Measurements from ENCODE around the gene FANK1. TPM values are rescaled to one million over a fixed set of nuclear protein-coding genes. Genes with fewer than 3 reads are reported as not detected.

Gene FANK1
- total RNA-seq, 2 donors from 2014 or later, result 1.0 to 7.3 TPM

DNA sequence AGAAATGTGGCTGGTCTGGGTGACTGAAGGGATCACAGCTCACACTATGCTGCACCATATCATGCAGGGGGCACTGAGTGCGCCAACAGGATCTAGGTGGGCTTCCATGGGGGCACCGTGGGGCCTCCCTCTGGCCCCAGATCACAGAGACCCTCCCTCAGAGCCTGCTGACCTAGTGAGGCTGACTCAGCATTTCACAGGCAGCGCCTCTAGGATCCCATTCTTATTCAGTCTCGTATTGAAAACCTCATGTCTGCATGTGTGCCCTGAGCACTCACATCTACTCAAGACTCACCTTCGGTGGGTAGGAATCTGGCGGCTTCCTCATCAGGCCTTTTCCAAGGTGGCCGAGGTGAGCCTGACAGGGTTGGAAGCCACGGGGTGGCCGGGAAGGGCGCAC is 141.6 kb downstream of the FANK1 start:
- no peaks in the 10 kb centered on the region for H3K9me3 ChIP-seq
- H3K4me3 ChIP-seq, result no peak overlapping the region
- TF ChIP-seq, protein P1, sequence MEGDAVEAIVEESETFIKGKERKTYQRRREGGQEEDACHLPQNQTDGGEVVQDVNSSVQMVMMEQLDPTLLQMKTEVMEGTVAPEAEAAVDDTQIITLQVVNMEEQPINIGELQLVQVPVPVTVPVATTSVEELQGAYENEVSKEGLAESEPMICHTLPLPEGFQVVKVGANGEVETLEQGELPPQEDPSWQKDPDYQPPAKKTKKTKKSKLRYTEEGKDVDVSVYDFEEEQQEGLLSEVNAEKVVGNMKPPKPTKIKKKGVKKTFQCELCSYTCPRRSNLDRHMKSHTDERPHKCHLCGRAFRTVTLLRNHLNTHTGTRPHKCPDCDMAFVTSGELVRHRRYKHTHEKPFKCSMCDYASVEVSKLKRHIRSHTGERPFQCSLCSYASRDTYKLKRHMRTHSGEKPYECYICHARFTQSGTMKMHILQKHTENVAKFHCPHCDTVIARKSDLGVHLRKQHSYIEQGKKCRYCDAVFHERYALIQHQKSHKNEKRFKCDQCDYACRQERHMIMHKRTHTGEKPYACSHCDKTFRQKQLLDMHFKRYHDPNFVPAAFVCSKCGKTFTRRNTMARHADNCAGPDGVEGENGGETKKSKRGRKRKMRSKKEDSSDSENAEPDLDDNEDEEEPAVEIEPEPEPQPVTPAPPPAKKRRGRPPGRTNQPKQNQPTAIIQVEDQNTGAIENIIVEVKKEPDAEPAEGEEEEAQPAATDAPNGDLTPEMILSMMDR (IDR thresholded peaks at IDR 0.05), result no peak
- no peak for TF ChIP-seq POLR2A (IDR thresholded peaks at IDR 0.05)
- no peak overlapping the region for H3K27ac ChIP-seq
- DNase-seq, result no peak
- no peaks in the 10 kb centered on the region for H3K27me3 ChIP-seq
- ATAC-seq, result no peak
- no peaks in the 10 kb centered on the region for H3K36me3 ChIP-seq (replicated peaks in 1 of 2; ENCODE audit: insufficient read depth in 1 of 2, low read depth in 2 of 2)
- intact Hi-C loops (cut with DNase I), result no loop called here
- WGBS, 2 donors, result 62 to 73% methylated on average over 6 to 10 of the region's 10 CpGs
- peaks cover 12% of the 10 kb centered on the region for H3K4me1 ChIP-seq

GRCh38 chr10:126041117-126041516 is 144.8 kb downstream of the FANK1 start:
- peaks cover 12% of the 10 kb centered on the region for H3K4me1 ChIP-seq
- WGBS, 2 donors, result 92 to 98% methylated on average over 4 of the region's 4 CpGs
- DNase-seq (no peak), ATAC-seq (no peak)
- no peak overlapping the region for H3K4me3 ChIP-seq
- no peaks in the 10 kb centered on the region for H3K27me3 ChIP-seq
- H3K36me3 ChIP-seq (replicated peaks in 1 of 2; ENCODE audit: insufficient read depth in 1 of 2, low read depth in 2 of 2), result no peaks in the 10 kb centered on the region
- no peaks in the 10 kb centered on the region for H3K9me3 ChIP-seq
- H3K27ac ChIP-seq, result peak overlapping the region in 2 of 4 donors; percentile 69 to 75
- intact Hi-C loops (cut with DNase I), result no loop called here
- TF ChIP-seq, protein P1 (IDR thresholded peaks at IDR 0.05), result no peak
- no peak for TF ChIP-seq POLR2A (IDR thresholded peaks at IDR 0.05)

DNA sequence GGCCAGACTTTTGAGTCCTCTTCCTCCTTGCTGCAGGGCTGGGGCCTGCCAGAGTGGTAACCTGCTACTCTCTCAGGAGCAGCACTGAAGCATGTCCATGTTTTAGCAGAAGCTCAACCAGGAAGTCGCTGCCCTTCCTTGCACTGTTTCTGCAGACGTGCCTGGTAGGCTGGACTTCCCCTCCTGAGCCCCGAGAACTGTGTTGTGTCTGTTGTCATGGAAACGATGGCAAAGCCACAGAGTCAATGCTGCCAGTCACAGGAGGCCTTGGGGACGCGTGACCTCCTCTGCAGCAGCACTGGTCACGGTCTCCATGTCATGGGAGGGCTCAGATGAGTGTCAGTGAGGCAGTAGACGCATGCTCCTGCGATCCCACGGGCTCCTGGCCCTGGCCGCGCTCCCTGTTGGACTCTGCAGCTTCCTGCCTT is 145.5 kb downstream of the FANK1 start:
- peak; percentile 80 to 95 (median 82) for DNase-seq
- peak overlapping the region in 3 of 4 donors; percentile 24 to 75 (median 69) for H3K27ac ChIP-seq
- TF ChIP-seq POLR2A (IDR thresholded peaks at IDR 0.05), result peak in 2 of 3 donors; percentile 42 to 63
- TF ChIP-seq, protein P1 (IDR thresholded peaks at IDR 0.05), result no peak
- intact Hi-C loops (cut with DNase I), result no loop called here
- WGBS, 2 donors, result 4 to 7% methylated on average over 6 to 12 of the region's 12 CpGs
- H3K36me3 ChIP-seq (replicated peaks in 1 of 2; ENCODE audit: insufficient read depth in 1 of 2, low read depth in 2 of 2), result no peaks in the 10 kb centered on the region
- no peaks in the 10 kb centered on the region for H3K27me3 ChIP-seq
- H3K4me3 ChIP-seq, result no peak overlapping the region
- peak; percentile 98 for ATAC-seq
- no peaks in the 10 kb centered on the region for H3K9me3 ChIP-seq
- H3K4me1 ChIP-seq, result peaks cover 12% of the 10 kb centered on the region

GRCh38 chr10:126042354-126042753 is 146.0 kb downstream of the FANK1 start:
- Histone ChIP-seq H3K27me3 (no peaks in the 10 kb centered on the region), H3K4me1 (peaks cover 12% of the 10 kb centered on the region), H3K27ac (peak overlapping the region in 3 of 4 donors; percentile 15 to 75 (median 69)), H3K9me3 (no peaks in the 10 kb centered on the region), H3K4me3 (no peak overlapping the region), H3K36me3 (replicated peaks in 1 of 2; ENCODE audit: insufficient read depth in 1 of 2, low read depth in 2 of 2) (no peaks in the 10 kb centered on the region)
- no peak for DNase-seq
- no peak for TF ChIP-seq POLR2A (IDR thresholded peaks at IDR 0.05)
- TF ChIP-seq, protein P1 (IDR thresholded peaks at IDR 0.05), result no peak
- intact Hi-C loops (cut with DNase I), result no loop called here
- WGBS, 2 donors, result 56 to 57% methylated on average over 4 of the region's 4 CpGs
- ATAC-seq, result peak; percentile 2

DNA sequence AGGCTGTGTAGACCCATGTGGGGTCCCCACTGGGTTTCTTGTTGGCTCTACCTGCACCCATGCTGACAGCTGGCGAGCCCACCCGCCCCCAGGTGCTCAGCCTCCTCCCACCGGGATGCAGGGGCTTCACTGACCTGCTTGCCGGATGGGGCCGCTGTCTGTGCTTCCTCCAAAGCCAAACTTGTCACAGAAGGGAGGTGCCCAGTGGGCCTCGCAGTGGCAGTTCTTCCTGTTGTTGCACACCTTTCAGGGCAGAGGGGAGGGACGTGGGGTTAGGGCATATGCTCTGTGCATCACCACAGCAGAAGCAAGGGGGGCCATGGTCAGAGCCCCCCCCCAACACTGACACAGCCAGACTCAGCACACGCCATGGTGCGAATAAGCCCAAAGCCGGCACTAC is 146.5 kb downstream of the FANK1 start:
- ATAC-seq, result no peak
- WGBS, 2 donors, result 83 to 100% methylated on average over 4 to 10 of the region's 10 CpGs
- Histone ChIP-seq H3K27me3 (no peaks in the 10 kb centered on the region), H3K4me1 (peaks cover 12% of the 10 kb centered on the region), H3K4me3 (no peak overlapping the region), H3K27ac (no peak overlapping the region), H3K9me3 (no peaks in the 10 kb centered on the region), H3K36me3 (replicated peaks in 1 of 2; ENCODE audit: insufficient read depth in 1 of 2, low read depth in 2 of 2) (no peaks in the 10 kb centered on the region)
- intact Hi-C loops (cut with DNase I), result no loop called here
- DNase-seq, result no peak
- TF ChIP-seq POLR2A (IDR thresholded peaks at IDR 0.05), result no peak
- TF ChIP-seq, protein P1 (IDR thresholded peaks at IDR 0.05), result no peak
